Stimulated activated CD8-positive, alpha-beta memory T cell treated with anti-CD3 and anti-CD28 coated beads, Interleukin-7, amount 100 ng/mL, for 4 hours (primary cell): ENCODE data around the gene AKT1.
"Not testable (repeated sequence)": the region's sequence is repeated elsewhere in the genome, so short reads cannot be mapped to it uniquely, and the experiment has no call there.

Source experiments
- DNase-seq, 2 donors: peaks; one replicate each; pipeline ENCODE4 v3.0.0-alpha.2; 2020; ENCODE audit warnings: low read depth in 2 of 2

Gene AKT1

DNA sequence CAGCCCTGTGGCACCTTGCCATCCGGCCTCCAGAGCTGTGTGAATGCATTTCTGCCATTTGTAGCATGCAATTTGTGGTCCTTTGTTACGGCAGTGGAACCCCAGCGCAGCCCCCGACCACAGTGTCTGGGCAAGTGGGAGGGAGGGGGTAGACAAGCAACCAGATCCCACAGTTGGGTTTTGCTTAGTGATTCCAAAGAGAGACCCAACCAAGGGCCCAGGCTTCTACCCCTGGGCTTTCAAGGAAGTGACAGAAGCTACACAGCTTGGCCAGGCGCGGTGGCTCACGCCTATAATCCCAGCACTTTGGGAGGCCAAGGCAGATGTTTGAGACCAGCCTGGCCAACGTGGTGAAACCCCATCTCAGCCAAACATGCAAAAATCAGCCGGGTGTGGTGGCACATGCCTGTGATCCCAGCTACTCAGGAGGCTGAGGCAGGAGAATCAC is 23.2 kb upstream of the AKT1 start:
- no peak for DNase-seq

DNA sequence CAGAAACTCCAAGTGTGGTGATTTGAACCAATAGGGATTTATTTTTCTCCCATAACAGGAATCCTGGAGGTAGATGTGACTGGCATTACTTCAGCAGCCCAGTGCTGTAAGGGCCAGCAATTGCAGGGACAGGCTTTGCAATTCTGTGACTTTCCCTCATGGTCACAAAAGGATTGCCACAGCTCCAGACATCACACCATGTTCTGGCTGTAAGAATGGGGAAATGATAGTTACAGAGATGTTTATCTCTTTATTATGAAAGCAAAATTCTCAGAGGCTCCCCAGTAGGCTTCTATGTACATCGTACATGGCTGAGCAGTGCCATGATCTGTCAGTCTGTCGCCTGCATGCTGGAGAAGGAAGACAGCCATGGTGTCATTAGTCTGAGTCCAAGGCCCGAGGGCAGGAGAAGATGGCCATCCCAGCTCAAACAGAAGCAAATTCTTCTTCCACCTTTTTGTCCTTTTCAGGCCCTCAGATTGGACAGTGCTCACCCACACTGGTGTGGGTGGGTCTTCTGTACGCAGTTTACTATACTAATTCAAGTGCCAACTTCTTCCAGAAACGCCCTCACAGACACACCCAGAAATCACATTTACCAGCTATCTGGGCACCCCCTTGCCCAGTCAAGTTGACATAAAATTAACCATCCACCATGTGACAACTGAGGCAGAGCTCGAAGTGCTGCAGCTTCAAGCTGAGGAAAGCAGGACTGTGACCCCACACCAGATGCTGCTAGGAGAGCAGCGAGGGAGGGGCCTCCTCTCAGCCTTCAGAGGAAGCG is 22.6 kb upstream of the AKT1 start:
- DNase-seq = no peak

DNA sequence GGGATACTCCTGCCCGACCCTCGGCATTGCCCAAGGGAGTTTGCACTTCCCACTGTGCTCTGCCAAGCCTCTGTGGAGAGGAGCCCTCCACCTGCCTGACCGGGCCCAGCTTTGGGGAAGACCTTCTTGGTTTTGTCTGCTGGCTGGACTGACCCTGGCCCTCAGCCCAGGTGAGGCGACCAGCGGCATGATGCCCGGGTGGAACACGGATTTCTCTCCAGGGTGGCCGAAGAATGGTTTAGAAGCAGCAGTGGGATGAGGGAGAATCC is 21.0 kb upstream of the AKT1 start:
- no peak for DNase-seq

GRCh38 chr14:104814701-104815100 is 19.2 kb upstream of the AKT1 start:
- not testable (repeated sequence) for DNase-seq

- DNase-seq = no peak
These were observed 17.7 kb upstream of the AKT1 start for GRCh38 chr14:104813286-104813685.

DNA sequence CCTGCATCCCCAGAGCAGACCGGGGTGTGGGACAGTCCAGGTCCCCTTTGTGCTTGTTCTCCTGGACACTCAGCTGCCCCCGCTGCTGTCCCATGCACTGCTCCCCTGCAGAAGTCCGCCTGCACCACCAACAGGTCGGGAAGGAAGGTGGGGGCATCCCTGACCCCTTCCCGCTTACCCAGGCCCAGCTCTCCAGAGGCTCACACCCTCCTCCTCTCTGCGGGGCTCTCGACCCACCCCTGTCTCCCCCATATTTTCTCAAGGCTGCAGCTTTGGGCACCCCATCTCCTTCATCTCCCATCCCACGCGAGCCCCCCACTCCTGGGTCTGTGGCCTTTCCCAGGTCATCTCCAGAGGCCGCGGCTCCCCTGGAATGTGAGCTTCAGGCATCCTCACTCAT is 14.8 kb upstream of the AKT1 start:
- no peak for DNase-seq

DNA sequence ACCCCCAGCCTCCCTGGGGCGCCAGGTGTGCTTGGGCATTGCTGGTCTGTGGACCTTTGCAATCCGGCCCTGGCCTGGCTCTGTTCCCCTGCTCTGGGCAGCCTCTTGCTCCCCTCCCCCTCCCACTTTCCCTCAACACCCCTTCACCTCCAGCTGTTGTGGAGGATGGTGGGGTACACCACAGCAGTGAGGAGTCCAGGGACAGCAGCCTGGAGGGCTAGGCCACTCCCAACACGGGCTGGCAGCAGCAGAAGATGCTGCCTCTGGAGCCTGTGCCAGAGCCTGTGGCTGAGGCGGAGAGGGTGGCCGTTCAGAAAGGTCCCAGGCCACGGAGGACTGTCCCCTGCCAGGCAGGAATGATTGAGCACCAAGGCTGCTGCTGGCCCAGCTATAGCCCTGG is 12.9 kb upstream of the AKT1 start:
- DNase-seq = no peak

DNA sequence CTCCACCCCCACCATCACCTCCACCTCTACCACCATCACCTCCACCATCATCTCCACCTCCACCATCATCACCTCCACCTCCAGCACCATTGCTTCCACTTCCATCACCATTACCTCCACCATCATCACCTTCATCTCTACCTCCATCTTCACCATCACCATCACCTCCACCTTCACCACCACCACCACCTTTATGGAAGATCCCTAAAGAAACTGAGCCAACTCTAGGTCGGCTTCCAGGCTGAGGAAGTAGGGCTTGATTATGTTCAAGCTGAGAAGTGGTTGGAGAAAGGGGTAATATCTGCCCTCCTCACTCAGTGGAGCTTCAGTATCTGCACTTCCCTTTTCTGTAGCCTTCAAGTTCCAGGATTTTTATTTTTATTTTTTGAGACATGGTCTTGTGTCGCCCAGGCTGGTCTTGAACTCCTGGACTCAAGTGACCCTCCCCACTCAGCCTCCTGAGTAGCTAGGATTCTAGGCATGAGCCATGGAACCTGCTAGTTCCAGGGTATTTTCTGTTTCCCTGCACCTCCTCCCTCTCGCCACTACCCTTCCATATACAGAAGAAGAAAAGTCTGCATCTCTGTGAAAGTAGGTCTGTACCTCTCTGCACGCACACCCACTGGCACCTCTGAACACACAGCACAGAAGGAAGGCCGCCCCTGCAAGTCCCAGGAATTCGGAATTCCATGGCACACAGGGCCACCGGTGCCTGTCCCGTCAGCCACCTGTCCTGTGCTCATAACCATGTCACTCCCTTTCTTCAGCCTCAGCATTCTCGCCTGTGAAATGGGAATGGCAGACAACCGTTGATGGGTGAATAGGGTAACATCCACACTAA is 11.3 kb upstream of the AKT1 start:
- DNase-seq = no peak

- DNase-seq = no peak
These were observed 10.5 kb upstream of the AKT1 start for GRCh38 chr14:104805941-104806624.

- DNase-seq = no peak
These were observed 9.8 kb upstream of the AKT1 start for GRCh38 chr14:104805326-104805678.

DNA sequence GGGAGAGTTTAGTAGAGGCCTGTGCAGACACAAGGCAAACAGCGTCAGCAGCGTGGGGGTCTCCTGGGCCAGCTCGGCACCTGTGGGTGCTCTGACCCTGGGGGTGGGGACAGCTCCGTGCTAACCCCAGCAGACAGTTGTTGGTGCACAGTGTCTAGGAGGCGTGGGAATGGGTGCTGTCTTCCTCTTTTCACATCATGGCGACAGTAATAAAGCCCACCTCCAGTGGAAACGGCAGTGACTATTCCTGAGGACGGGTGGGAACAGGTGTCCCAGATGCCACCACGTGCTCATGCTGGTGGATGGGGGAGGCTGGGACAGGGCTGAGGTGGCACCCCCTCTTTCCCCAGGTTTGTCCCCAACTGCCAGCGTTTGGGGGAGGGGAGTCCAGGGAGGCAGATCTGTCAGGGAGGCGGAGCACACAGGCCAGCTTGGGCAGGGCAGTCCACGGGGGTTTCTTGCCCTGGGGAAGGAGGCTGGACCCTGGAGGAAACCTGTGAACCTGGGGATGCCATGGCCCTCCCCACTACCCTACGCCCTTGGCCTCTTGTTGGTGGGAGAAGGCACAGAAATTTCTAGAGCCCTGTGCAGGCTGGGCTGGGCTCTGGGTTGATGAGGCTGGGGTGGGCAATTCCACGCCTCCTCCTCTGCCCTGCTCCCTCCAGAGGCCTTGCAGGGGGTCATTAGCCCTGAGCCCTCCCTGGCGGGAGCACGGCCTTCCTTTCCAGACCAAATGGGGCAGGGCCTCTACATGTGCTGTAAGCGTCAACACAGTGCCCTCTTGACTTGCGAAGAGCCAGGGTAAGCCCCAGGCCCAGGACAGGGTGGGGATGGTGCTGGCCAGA is 9.2 kb upstream of the AKT1 start:
- DNase-seq = no peak

DNA sequence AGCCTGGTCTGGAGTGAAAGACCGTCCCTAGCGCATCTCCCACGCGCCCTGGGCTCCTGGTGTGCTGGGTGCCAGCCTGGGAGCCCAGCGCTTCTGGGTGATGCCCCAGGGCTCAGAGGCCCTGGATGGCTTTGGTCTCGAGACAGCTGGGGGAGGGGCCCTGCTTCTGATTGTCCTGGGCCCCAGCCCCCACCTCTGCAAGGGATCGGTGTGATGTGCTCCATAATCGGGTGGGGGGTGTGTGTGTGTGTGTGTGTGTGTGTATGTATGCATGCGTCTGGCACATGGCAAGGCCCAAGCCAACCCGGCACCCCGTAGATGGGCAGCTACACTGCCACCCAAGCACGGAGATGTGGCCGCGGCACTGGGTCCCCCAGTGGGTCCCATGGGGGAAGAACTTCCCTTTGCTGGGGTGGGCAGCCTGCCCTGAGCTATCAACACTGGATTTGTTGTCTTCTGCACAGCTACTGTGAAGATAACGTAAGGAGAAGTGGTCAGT is 8.4 kb upstream of the AKT1 start:
- no peak for DNase-seq

DNA sequence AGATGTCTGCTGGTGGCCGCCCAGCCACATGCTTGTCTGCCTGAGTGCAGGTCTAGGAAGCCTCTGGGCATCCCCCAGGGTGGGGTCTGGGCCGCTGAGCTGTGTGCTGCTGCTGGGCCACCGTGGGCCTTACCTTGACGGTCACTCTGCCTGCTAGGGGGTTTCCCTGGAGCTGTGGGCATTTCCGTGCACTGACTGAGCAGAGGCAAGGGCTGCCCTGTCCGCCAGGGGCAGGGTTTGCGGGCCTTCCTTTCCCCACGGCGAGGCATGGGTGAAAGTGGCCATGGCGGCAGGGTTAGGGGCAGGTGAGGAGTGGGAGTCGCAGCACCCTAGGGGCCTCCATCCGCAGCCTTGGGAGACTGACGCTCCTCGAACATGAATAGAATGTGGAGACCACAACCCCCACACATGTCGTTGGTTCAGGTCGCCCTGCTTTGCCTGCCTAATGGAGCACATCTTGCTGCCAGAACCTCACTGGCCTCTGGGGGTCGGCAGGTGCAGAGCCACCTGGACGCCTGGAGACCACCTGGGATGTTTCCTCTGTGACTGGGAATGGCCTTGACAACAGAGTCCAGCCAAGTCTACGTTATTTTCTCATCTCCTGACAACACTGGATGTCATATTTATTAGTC is 7.8 kb upstream of the AKT1 start:
- no peak for DNase-seq

DNA sequence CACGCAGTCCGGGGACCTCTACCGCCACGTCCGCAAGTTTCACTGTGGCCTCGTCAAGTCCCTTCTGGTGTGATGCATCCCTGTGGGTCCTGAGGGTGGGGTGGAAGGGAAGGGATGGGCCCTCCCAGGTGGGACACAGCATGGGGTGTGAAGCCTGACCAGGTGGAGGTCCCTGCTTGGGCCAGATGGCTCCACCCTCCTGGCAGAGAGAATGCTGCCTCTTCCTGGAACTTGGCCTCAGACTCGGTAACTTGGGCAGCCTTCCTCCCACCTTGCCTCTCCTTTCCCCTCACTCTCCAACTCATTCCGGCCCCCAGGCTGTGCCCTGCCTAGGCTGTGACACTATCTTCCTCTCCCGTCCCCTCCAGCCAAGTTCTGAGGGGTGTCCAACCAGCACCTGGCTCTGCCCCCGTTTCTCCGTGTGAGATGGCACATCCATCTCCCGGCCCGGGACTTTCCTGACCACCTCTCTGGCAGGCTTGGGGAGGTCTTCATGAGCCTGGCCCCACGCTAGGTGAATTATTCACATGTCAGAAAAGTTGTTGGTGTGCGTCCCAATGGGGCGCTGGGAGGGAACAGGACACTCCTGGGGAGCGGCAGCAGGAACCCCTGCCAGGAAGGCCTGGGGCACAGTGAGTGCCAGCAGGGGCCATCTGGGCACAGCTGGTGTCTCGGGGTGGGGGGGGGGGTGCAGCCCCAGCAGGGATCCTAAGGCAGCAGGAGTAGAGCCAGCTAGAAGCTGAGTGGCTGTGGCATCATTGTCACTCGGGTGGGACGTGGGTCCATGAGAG is 7.0 kb upstream of the AKT1 start:
- DNase-seq = no peak

GRCh38 chr14:104801520-104802393 is 6.2 kb upstream of the AKT1 start:
- DNase-seq = no peak

DNA sequence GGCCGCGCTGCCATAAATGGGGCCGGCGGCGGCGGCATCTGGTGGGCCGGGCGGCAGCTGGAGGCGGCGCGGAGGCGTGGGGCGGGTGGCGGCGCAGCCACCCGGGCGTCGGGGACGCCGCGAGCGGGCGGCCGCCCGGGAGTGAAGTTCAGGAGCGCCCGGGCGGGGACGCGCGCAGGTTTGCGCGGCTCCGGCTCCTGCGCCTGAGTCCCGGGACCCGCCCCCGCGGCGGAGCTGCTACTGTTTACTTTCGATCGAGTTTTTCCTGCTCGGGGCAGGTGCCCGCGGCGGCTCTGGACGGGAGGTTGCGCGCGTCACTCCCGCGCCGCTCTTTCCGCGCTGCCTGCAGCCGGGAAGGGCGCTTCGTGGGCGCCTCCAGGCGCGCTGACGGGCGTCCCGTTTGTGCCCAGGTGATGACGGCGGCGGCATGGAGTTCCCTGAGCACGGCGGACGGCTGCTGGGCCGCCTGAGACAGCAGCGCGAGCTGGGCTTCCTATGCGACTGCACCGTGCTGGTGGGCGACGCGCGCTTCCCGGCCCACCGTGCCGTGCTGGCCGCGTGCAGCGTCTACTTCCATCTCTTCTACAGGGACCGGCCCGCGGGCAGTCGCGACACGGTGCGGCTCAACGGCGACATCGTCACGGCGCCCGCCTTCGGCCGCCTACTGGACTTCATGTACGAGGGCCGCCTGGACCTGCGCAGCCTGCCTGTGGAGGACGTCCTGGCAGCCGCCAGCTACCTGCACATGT is 5.4 kb upstream of the AKT1 start, which contains the start of gene ZBTB42:
Gene ZBTB42 (plus strand): TSS at position 331 of the 749 bp plus-strand sequence. CDS start 97 bp downstream, at position 428.
- DNase-seq = peak; percentile 24 to 62

- peak; percentile 64 to 86 for DNase-seq
These were observed 4.6 kb upstream of the AKT1 start for GRCh38 chr14:104800015-104800770.
